ENCODE data around the gene SNAPC5. TPM values are rescaled to one million over a fixed set of nuclear protein-coding genes. Genes with fewer than 3 reads are reported as not detected.
"Not testable (repeated sequence)": the region's sequence is repeated elsewhere in the genome, so short reads cannot be mapped to it uniquely, and the experiment has no call there.

SNAPC5 gene
- total RNA-seq, 4 donors from 2014 or later, result 33.9 to 66.9 (median 44.1) TPM

- 27 to 41% methylated on average over 4 of the region's 4 CpGs for WGBS, 2 donors (ENCODE audit: low coverage in 1 of 2)
- peak overlapping the region; percentile 84 to 93 (median 89) for H3K27ac ChIP-seq
- TF ChIP-seq EP300 (IDR thresholded peaks at IDR 0.05) (no peak), POLR2AphosphoS5 (IDR thresholded peaks at IDR 0.05) (no peak), CTCF (IDR thresholded peaks at IDR 0.05) (no peak), POLR2A (IDR thresholded peaks at IDR 0.05) (no peak)
Measured at GRCh38 chr15:66505818-66506217, 8.3 kb upstream of the SNAPC5 start.

GRCh38 chr15:66505430-66505811 lies 7.9 kb upstream of the SNAPC5 start:
- no peaks in the 10 kb centered on the region for H3K9me3 ChIP-seq
- 0% methylated on average over 2 to 6 of the region's 13 CpGs for WGBS, 2 donors (ENCODE audit: low coverage in 1 of 2)
- ATAC-seq, result peak; percentile 17
- no peak for TF ChIP-seq POLR2AphosphoS5 (IDR thresholded peaks at IDR 0.05)
- H3K27me3 ChIP-seq, result no peaks in the 10 kb centered on the region
- H3K4me1 ChIP-seq, result peaks cover 8 to 39% (median 17%) of the 10 kb centered on the region in 3 donors
- peak overlapping the region; percentile 84 to 93 (median 89) for H3K27ac ChIP-seq
- peak overlapping the region; percentile 86 to 89 for H3K4me3 ChIP-seq
- H3K36me3 ChIP-seq, result peaks cover 0 to 29% of the 10 kb centered on the region in 2 donors

More at GRCh38 chr15:66505818-66506217, 8.3 kb upstream of the SNAPC5 start:
- Histone ChIP-seq H3K9me3 (no peaks in the 10 kb centered on the region), H3K4me1 (peaks cover 8 to 39% (median 17%) of the 10 kb centered on the region in 3 donors), H3K36me3 (peaks cover 0 to 25% of the 10 kb centered on the region in 2 donors), H3K27me3 (no peaks in the 10 kb centered on the region), H3K4me3 (peak overlapping the region; percentile 86 to 89)
- no peak for ATAC-seq

- Histone ChIP-seq H3K27me3 (no peaks in the 10 kb centered on the region), H3K4me1 (peaks cover 8 to 39% (median 17%) of the 10 kb centered on the region in 3 donors), H3K9me3 (no peaks in the 10 kb centered on the region), H3K4me3 (peak within 1 kb of the TSS; percentile 86 to 89), H3K36me3 (peaks cover 0 to 35% of the 10 kb centered on the region in 2 donors), H3K27ac (peak within 1 kb of the TSS; percentile 84 to 93 (median 89))
- peak; percentile 93 for ATAC-seq
- TF ChIP-seq EP300 (IDR thresholded peaks at IDR 0.05) (no peak), POLR2AphosphoS5 (IDR thresholded peaks at IDR 0.05) (peak; percentile 99), POLR2A (IDR thresholded peaks at IDR 0.05) (peak; percentile 94), CTCF (IDR thresholded peaks at IDR 0.05) (peak in 3 of 4 experiments; percentile 7 to 53 (median 23))
- 1% methylated on average over 26 of the region's 46 CpGs for WGBS, 2 donors (ENCODE audit: low coverage in 1 of 2)
Measured at GRCh38 chr15:66504563-66505429, 7.2 kb upstream of the SNAPC5 start, which contains the start of the genes RPL4 and ZWILCH. Gene RPL4 (minus strand): TSS chr15:66504855. CDS start chr15:66504790, 65 bp downstream. Gene ZWILCH (plus strand): TSS chr15:66505326. CDS start chr15:66505339, 13 bp downstream.

GRCh38 chr15:66503780-66504562 lies 6.4 kb upstream of the SNAPC5 start:
- ATAC-seq, result no peak
- H3K27me3 ChIP-seq, result no peaks in the 10 kb centered on the region
- whole genome bisulfite sequencing, 2 donors (ENCODE audit: low coverage in 1 of 2), result 0 to 1% methylated on average over 8 to 12 of the region's 12 CpGs
- H3K4me1 ChIP-seq, result peaks cover 8 to 39% (median 17%) of the 10 kb centered on the region in 3 donors
- TF ChIP-seq POLR2AphosphoS5 (IDR thresholded peaks at IDR 0.05) (no peak), POLR2A (IDR thresholded peaks at IDR 0.05) (no peak), EP300 (IDR thresholded peaks at IDR 0.05) (no peak)
- peaks cover 3 to 43% of the 10 kb centered on the region in 2 donors for H3K36me3 ChIP-seq
- peak overlapping the region; percentile 84 to 93 (median 89) for H3K27ac ChIP-seq
- no peaks in the 10 kb centered on the region for H3K9me3 ChIP-seq
- H3K4me3 ChIP-seq, result peak overlapping the region; percentile 86 to 89

- H3K4me1 ChIP-seq, result peaks cover 8 to 46% (median 17%) of the 10 kb centered on the region in 3 donors
- not testable (repeated sequence) for ATAC-seq, H3K27me3 ChIP-seq, H3K9me3 ChIP-seq
- peak overlapping the region in 2 of 4 donors; percentile 84 to 93 for H3K27ac ChIP-seq
- WGBS, 2 donors (ENCODE audit: low coverage in 1 of 2), result 53 to 65% methylated on average over 9 to 13 of the region's 13 CpGs
- H3K36me3 ChIP-seq, result peaks cover 3 to 52% of the 10 kb centered on the region in 2 donors
- peak overlapping the region in 1 of 2 donors; percentile 89 for H3K4me3 ChIP-seq
Measured at GRCh38 chr15:66503041-66503648, 5.6 kb upstream of the SNAPC5 start.

Measured in gastroesophageal sphincter (tissue), 4 donors.